Vagina (tissue), 2 donors: Measurements from ENCODE around the gene NAP1L2. TPM values are rescaled to one million over a fixed set of nuclear protein-coding genes. Genes with fewer than 3 reads are reported as not detected.
A peak's percentile ranks its signal among the peaks of the same experiment; 100 is the strongest.
"Not testable (repeated sequence)": the region's sequence is repeated elsewhere in the genome, so short reads cannot be mapped to it uniquely, and the experiment has no call there.

Experiments used
- DNase-seq, 2 donors: peaks; one replicate each; pipeline ENCODE4 v3.0.0-alpha.2; 2017; ENCODE audit errors: extremely low spot score in 2 of 2
- H3K27ac ChIP-seq: fragments of 200-600 bp; sonication (generic); one replicate; pipeline ENCODE4 v1.5.1; 2019
- H3K27me3 ChIP-seq: fragments of 200-600 bp; sonication (generic); one replicate; pipeline ENCODE4 v1.5.1; 2019
- H3K36me3 ChIP-seq, 2 donors: fragments of 200-600 bp; sonication (generic); one replicate each; pipeline ENCODE4 v1.5.1; 2017 to 2019
- H3K4me1 ChIP-seq: fragments of 200-600 bp; sonication (generic); one replicate; pipeline ENCODE4 v1.5.1; 2019
- H3K4me3 ChIP-seq, 2 donors: fragments of 200-600 bp; sonication (generic); 1 replicate in 1 of 2; 2 replicates in 1 of 2; pipeline ENCODE4 v1.5.1; 2016 to 2019
- H3K9me3 ChIP-seq: fragments of 200-600 bp; sonication (generic); one replicate; pipeline ENCODE4 v1.5.1; 2019
- POLR2A ChIP-seq, 2 donors: fragments of 450-650 bp; IDR thresholded peaks; one replicate each; pipeline ENCODE4 v1.6.1; 2017; ENCODE audit warnings: antibody characterized with exemption in 2 of 2, mild to moderate bottlenecking in 2 of 2, moderate library complexity in 2 of 2
- POLR2AphosphoS5 ChIP-seq, 2 donors: sonication (generic); formaldehyde crosslinking; IDR thresholded peaks; one replicate each; pipeline ENCODE4 v1.9.0; 2017; ENCODE audit warnings: antibody characterized with exemption in 2 of 2, mild to moderate bottlenecking in 2 of 2, low read depth in 1 of 2; ENCODE audit not compliant: insufficient read depth in 1 of 2
- intact Hi-C: fragments of 100-400 bp; cut with DNase I; formaldehyde crosslinking; loops from one replicate; pipeline ENCODE4 v1.15.1; 2023
- total RNA-seq: library from RNA; depleted of rRNA; stranded (reverse); fragments of >200 nt; gene quantifications from one replicate; pipeline ENCODE4 v1.2.3, GENCODE V29; 2016
- TF ChIP-seq, protein P1 (sequence below), 3 experiments: fragments of 450-650 bp in 2 of 3; fragments of 200-600 bp in 1 of 3; sonication (generic) in 1 of 3; IDR thresholded peaks; one replicate each; pipeline ENCODE4 v1.5.1; 2017 to 2019; ENCODE audit warnings: antibody characterized with exemption in 3 of 3, mild to moderate bottlenecking in 2 of 3, moderate library complexity in 2 of 3

The NAP1L2 gene
- total RNA-seq, 1 donor from 2014 or later = 4.7 TPM

GRCh38 chrX:73215246-73215645, 595 bp upstream of the NAP1L2 start:
- H3K36me3 ChIP-seq = no peaks in the 10 kb centered on the region
- no peak for DNase-seq
- H3K4me3 ChIP-seq = peak overlapping the region; percentile 45 to 52

DNA sequence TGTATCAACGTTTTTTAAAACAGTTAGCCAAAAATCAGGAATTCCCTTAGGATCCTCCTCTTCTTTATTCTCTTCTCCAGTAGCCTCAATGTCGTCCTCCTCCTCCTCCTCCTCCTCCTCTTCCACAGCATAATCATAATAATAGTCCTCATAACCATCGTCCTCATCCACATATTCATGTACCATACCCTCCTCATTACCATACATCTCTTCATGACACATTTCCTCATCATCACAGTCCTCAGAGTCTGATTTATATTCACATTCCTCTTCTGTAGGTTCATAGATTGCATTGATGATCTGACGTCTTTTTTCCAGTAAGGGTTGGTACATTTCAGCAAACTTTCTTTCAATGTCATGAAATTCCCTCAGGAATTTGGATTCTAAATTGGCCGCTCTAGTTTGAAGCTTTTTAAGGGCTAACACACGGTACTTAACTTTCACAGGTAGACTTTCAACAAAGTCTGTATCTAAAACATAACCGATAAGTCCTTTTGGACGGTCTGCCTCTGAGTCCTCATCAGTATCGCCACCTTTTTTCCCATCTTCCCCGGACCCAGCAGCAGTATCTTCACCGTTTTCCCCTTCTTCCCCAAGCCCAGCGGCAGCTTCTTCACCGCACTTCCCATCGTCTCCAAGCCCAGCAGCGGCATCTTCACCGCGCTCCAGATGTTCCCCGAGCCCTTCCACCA, 771 bp downstream of the NAP1L2 start:
- no peaks in the 10 kb centered on the region for H3K4me1 ChIP-seq
- peak overlapping the region; percentile 59 for H3K27ac ChIP-seq
- H3K36me3 ChIP-seq = no peaks in the 10 kb centered on the region
- H3K9me3 ChIP-seq = no peaks in the 10 kb centered on the region
- TF ChIP-seq POLR2AphosphoS5 (IDR thresholded peaks at IDR 0.05; ENCODE audit: insufficient read depth in 1 of 2, low read depth in 1 of 2) (no peak), POLR2A (IDR thresholded peaks at IDR 0.05) (no peak)
- TF ChIP-seq, protein P1, sequence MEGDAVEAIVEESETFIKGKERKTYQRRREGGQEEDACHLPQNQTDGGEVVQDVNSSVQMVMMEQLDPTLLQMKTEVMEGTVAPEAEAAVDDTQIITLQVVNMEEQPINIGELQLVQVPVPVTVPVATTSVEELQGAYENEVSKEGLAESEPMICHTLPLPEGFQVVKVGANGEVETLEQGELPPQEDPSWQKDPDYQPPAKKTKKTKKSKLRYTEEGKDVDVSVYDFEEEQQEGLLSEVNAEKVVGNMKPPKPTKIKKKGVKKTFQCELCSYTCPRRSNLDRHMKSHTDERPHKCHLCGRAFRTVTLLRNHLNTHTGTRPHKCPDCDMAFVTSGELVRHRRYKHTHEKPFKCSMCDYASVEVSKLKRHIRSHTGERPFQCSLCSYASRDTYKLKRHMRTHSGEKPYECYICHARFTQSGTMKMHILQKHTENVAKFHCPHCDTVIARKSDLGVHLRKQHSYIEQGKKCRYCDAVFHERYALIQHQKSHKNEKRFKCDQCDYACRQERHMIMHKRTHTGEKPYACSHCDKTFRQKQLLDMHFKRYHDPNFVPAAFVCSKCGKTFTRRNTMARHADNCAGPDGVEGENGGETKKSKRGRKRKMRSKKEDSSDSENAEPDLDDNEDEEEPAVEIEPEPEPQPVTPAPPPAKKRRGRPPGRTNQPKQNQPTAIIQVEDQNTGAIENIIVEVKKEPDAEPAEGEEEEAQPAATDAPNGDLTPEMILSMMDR (IDR thresholded peaks at IDR 0.05) = no peak
- H3K4me3 ChIP-seq = peak overlapping the region; percentile 45 to 52
- no peaks in the 10 kb centered on the region for H3K27me3 ChIP-seq
- intact Hi-C loops = no loop called here
- no peak for DNase-seq

More at GRCh38 chrX:73215246-73215645, 595 bp upstream of the NAP1L2 start:
- no peaks in the 10 kb centered on the region for H3K9me3 ChIP-seq
- H3K4me1 ChIP-seq = no peaks in the 10 kb centered on the region
- H3K27me3 ChIP-seq = no peaks in the 10 kb centered on the region
- intact Hi-C loops = no loop called here
- H3K27ac ChIP-seq = peak overlapping the region; percentile 59
- TF ChIP-seq, protein P1 (IDR thresholded peaks at IDR 0.05) = no peak
- TF ChIP-seq POLR2AphosphoS5 (IDR thresholded peaks at IDR 0.05; ENCODE audit: insufficient read depth in 1 of 2, low read depth in 1 of 2) (no peak), POLR2A (IDR thresholded peaks at IDR 0.05) (no peak)

- no peak overlapping the region for H3K4me3 ChIP-seq
- TF ChIP-seq POLR2AphosphoS5 (IDR thresholded peaks at IDR 0.05; ENCODE audit: insufficient read depth in 1 of 2, low read depth in 1 of 2) (no peak), POLR2A (IDR thresholded peaks at IDR 0.05) (no peak)
- TF ChIP-seq, protein P1 (IDR thresholded peaks at IDR 0.05) = no peak
- no peak for DNase-seq
- H3K4me1 ChIP-seq = no peaks in the 10 kb centered on the region
- H3K36me3 ChIP-seq = no peaks in the 10 kb centered on the region
- no peaks in the 10 kb centered on the region for H3K27me3 ChIP-seq
- H3K27ac ChIP-seq = no peak overlapping the region
- intact Hi-C loops = no loop called here
- H3K9me3 ChIP-seq = no peaks in the 10 kb centered on the region
These were observed 8.3 kb downstream of the NAP1L2 start for GRCh38 chrX:73206366-73206765.

GRCh38 chrX:73182502-73183114, 32.0 kb downstream of the NAP1L2 start:
- intact Hi-C loops = no loop called here
- TF ChIP-seq POLR2AphosphoS5 (IDR thresholded peaks at IDR 0.05; ENCODE audit: insufficient read depth in 1 of 2, low read depth in 1 of 2) (no peak), POLR2A (IDR thresholded peaks at IDR 0.05) (no peak)
- TF ChIP-seq, protein P1 (IDR thresholded peaks at IDR 0.05) = no peak
- H3K27ac ChIP-seq = no peak overlapping the region
- H3K4me3 ChIP-seq = no peak overlapping the region
- no peaks in the 10 kb centered on the region for H3K27me3 ChIP-seq
- no peak for DNase-seq
- H3K9me3 ChIP-seq = no peaks in the 10 kb centered on the region
- H3K4me1 ChIP-seq = no peaks in the 10 kb centered on the region
- no peaks in the 10 kb centered on the region for H3K36me3 ChIP-seq

DNA sequence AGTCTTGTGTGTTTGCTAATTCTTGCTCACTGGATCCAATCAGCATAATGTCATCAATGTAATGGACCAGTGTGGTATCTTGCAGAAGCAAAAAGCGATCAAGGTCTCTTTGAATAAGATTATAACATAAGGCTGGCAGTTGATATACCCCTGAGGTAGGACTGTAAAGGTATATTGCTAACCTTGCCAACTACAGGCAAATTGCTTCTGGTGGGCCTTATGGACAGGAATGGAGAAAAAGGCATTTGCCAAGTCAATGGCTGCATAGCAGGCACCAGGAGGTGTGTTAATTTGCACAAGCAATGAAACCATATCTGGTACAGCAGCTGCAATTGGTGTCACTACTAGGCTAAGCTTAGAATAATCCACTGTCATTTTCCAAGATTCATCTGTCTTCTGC, 45.7 kb downstream of the NAP1L2 start:
- H3K27ac ChIP-seq, H3K36me3 ChIP-seq: not testable (repeated sequence)

More for the DNA sequence above, 45.7 kb downstream of the NAP1L2 start:
- H3K27me3 ChIP-seq, DNase-seq, intact Hi-C loops, H3K4me1 ChIP-seq, H3K4me3 ChIP-seq, H3K9me3 ChIP-seq: not testable (repeated sequence)

Other genes with a start within 250 kb of the NAP1L2 start
- gene PABPC1L2B, start 211.9 kb downstream of the NAP1L2 start, total RNA-seq = not detected
- gene PABPC1L2A, start 135.3 kb downstream of the NAP1L2 start, total RNA-seq = not detected
- gene CDX4, start 232.2 kb upstream of the NAP1L2 start, total RNA-seq = not detected